Ascending aorta (tissue), 2 donors: Measurements from ENCODE around the gene TMEM187. TPM values are rescaled to one million over a fixed set of nuclear protein-coding genes. Genes with fewer than 3 reads are reported as not detected.

Experiments used
- DNase-seq, 2 donors: peaks; one replicate each; pipeline ENCODE4 v3.0.0-alpha.2; 2019; ENCODE audit warnings: low spot score in 2 of 2
- H3K27ac ChIP-seq, 2 donors: fragments of 200-600 bp; sonication (generic); one replicate each; pipeline ENCODE4 v1.5.1; 2016 to 2017; ENCODE audit warnings: mild to moderate bottlenecking in 1 of 2
- H3K27me3 ChIP-seq: fragments of 200-600 bp; sonication (generic); one replicate; pipeline ENCODE4 v1.5.1; 2017
- H3K36me3 ChIP-seq, 2 donors: fragments of 200-600 bp; sonication (generic); one replicate each; pipeline ENCODE4 v1.5.1; 2016
- H3K4me1 ChIP-seq, 2 donors: fragments of 200-600 bp; sonication (generic); one replicate each; pipeline ENCODE4 v1.5.1; 2016 to 2017; ENCODE audit warnings: mild to moderate bottlenecking in 1 of 2
- H3K4me3 ChIP-seq, 2 donors: fragments of 200-600 bp; sonication (generic); one replicate each; pipeline ENCODE4 v1.5.1; 2016 to 2017; ENCODE audit warnings: mild to moderate bottlenecking in 1 of 2
- H3K9me3 ChIP-seq, 2 donors: fragments of 200-600 bp; sonication (generic); one replicate each; pipeline ENCODE4 v1.5.1; 2016
- CTCF ChIP-seq, 3 experiments: fragments of 200-600 bp in 2 of 3; fragments of 450-650 bp in 1 of 3; sonication (generic) in 2 of 3; IDR thresholded peaks; one replicate each; pipeline ENCODE4 v1.5.1; 2016 to 2019; ENCODE audit warnings: antibody characterized with exemption in 3 of 3, mild to moderate bottlenecking in 1 of 3, moderate library complexity in 1 of 3
- intact Hi-C: fragments of 100-400 bp; cut with DNase I; formaldehyde crosslinking; loops from one replicate; pipeline ENCODE4 v1.15.1; 2023
- total RNA-seq: library from RNA; depleted of rRNA; stranded (reverse); fragments of >200 nt; gene quantifications from one replicate; pipeline ENCODE4 v1.1.0, GENCODE V29; 2016

Gene TMEM187
- total RNA-seq, 1 donor from 2014 or later: 4.4 TPM

DNA sequence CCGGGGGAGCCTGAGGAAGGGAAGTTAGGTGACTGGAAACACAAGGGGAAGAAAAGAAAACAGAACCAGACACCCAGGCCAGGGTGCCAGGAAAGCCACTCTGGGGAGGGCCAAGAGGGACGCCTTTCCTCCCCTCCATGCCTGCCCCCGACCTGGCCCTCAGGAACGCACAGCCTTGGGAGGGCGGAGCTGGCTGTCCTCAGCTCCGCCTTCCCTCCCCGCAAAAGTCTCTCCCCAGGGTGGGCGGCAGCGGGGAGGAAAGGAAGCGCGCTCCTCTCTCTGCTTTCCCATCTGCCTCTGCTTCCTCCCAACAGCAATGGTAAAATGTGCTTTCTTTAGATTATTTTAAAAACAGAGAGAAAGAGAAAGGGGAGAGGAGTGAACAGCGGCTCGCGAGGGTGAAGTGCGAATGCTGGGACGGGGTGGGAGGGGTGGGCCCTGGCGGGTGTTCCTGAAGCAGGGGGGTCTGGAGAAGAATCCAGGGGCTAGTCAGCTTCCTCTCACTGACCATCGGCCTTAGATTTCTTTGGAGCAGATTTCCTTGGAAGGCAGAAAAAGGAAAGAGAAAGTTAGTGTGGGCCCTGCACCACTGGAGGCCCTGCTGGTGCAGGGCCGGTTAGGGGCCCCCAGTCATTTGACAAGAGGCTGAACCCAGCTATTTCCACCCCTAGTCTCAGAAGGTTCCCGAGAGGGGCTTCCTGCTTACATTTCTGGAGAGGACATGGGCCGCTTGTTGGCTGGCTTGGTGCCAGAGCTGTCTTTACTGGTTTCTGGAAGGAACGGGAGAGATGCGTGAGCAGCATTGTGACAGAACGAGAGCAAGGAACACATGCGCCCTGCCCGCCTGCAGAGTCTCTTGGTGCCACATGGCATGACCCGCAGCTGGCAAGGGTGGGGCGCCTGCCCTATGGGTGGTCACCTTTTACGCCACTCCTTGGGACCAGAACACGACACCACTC, 23.4 kb upstream of the TMEM187 start:
- no peak for TF ChIP-seq CTCF (IDR thresholded peaks at IDR 0.05)
- Histone ChIP-seq H3K9me3 (no peaks in the 10 kb centered on the region), H3K4me3 (no peak overlapping the region), H3K36me3 (peaks cover 43 to 48% of the 10 kb centered on the region in 2 donors), H3K27me3 (no peaks in the 10 kb centered on the region), H3K27ac (no peak overlapping the region), H3K4me1 (peaks cover 4 to 16% of the 10 kb centered on the region in 2 donors)
- intact Hi-C loops: no loop called here
- DNase-seq: no peak

GRCh38 chrX:153950127-153950526, 22.4 kb upstream of the TMEM187 start:
- H3K4me3 ChIP-seq: no peak overlapping the region
- DNase-seq: no peak
- H3K9me3 ChIP-seq: no peaks in the 10 kb centered on the region
- peaks cover 51 to 56% of the 10 kb centered on the region in 2 donors for H3K36me3 ChIP-seq
- no peak overlapping the region for H3K27ac ChIP-seq
- H3K4me1 ChIP-seq: peaks cover 4 to 16% of the 10 kb centered on the region in 2 donors
- no peak for TF ChIP-seq CTCF (IDR thresholded peaks at IDR 0.05)
- H3K27me3 ChIP-seq: no peaks in the 10 kb centered on the region
- intact Hi-C loops: loop anchor here (5.0 to 10.0 kb wide), 2 partner anchors 435 to 993 kb away; partner anchors contain the start of gene ATP2B3

DNA sequence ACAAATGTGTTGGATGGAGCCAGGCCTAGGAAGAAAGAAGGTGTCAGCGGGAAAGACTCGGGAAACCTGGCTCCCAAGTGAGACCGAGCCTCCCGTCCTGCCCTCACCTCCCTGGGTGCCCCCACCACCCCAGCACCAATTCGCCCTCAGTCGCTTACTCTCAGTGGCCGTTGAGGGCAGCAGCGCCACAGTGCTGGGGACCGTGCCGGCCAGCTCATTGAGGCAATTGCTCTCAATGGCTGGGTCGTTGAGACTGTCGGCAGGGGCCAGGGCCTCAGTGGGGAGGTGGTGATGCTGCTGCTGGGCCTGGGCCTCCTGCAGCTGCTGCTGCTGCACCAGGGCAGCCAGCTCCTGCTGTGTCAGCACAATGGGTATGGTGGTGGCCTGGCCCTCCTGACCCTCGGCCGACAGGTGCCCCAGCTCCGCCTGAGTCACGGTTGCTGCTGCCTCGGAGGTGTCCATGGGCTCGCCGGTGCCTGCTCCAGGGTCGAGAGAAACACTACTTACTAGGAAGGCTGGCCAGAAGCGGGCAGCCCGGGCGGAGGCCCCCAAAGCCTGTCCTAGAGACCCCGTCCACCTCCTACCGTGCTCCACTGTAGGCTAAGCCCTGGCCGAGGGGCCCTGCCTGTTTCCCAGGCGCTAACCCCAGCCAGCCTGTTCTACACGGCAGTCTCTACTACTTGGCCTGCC, 20.7 kb upstream of the TMEM187 start:
- no peaks in the 10 kb centered on the region for H3K9me3 ChIP-seq
- H3K4me3 ChIP-seq: no peak overlapping the region
- no peaks in the 10 kb centered on the region for H3K27me3 ChIP-seq
- intact Hi-C loops: loop anchor here (2.0 to 10.0 kb wide), 3 partner anchors 23 to 995 kb away; partner anchors contain the start of gene ATP2B3
- peak overlapping the region in 1 of 2 donors; percentile 78 for H3K27ac ChIP-seq
- peaks cover 63 to 69% of the 10 kb centered on the region in 2 donors for H3K36me3 ChIP-seq
- H3K4me1 ChIP-seq: peaks cover 4 to 16% of the 10 kb centered on the region in 2 donors
- no peak for TF ChIP-seq CTCF (IDR thresholded peaks at IDR 0.05)
- no peak for DNase-seq

DNA sequence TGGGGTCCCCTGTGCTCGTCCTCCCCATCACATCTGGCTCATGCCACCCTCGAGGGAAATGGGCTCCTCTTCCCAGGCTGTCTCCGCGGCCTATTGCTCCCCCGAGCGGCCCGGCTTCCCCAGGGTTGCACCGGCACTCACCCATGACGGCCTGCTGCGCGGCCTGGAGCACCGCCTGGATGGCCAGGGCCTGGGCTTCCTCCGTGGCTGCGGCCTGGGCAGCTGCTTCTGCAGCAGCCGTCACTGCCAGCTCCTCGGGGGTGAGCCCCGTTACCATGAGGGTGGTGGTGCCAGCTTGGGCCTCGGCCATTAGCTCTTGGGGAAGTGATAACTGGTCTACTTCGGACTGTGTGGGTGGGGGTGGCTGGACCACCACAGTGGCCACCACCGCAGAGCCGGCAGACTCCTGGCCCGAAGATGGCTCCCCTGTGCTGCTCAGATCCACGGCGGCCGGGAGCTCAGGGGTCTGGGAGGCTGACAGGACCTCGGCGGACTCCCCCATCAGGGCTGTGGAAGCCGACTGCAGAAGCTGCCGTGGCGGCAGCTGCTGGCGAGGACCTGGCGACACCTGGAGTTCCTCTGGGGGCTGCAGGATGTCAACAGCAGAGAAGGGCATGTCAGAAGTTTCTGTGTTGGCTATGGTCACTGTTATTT, 20.1 kb upstream of the TMEM187 start:
- peaks cover 68 to 76% of the 10 kb centered on the region in 2 donors for H3K36me3 ChIP-seq
- H3K9me3 ChIP-seq: no peaks in the 10 kb centered on the region
- H3K4me3 ChIP-seq: peak overlapping the region in 1 of 2 donors; percentile 6
- no peak for TF ChIP-seq CTCF (IDR thresholded peaks at IDR 0.05)
- no peaks in the 10 kb centered on the region for H3K27me3 ChIP-seq
- H3K27ac ChIP-seq: peak overlapping the region; percentile 69 to 78
- intact Hi-C loops: loop anchor here (1.0 to 10.0 kb wide), 5 partner anchors 24 to 995 kb away; partner anchors contain the start of genes ATP2B3 and PLXNB3
- H3K4me1 ChIP-seq: peaks cover 4 to 16% of the 10 kb centered on the region in 2 donors
- DNase-seq: no peak

DNA sequence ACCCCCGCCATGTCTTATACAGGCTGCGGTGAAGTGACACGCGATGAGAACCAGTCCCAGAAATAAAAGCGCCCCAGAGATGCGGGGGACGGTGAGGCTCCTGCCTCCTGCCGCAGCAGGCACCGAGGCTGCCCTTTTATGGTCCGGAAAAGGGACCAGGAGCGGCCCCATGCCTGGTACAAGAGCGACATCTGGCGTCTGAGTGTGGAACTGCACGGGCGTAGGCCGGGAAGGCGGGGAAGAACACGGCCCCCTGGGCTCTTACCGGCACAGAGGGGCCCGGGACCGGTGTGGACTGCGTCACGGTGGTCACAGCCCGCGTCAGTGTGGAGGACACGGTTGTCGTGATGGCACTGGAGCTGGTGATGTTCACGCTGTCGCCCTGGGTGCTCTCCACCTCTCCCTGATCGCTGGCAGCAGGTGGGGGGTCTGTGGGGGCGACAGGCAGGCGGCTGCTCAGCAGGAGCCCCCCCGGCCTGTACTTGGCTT, 19.2 kb upstream of the TMEM187 start:
- peaks cover 74 to 79% of the 10 kb centered on the region in 2 donors for H3K36me3 ChIP-seq
- peak in 1 of 2 donors; percentile 89 for DNase-seq
- TF ChIP-seq CTCF (IDR thresholded peaks at IDR 0.05): peak; percentile 97 to 100 (median 99)
- peak overlapping the region; percentile 69 to 78 for H3K27ac ChIP-seq
- no peaks in the 10 kb centered on the region for H3K27me3 ChIP-seq
- H3K4me3 ChIP-seq: peak overlapping the region in 1 of 2 donors; percentile 27
- H3K4me1 ChIP-seq: peaks cover 4 to 16% of the 10 kb centered on the region in 2 donors
- intact Hi-C loops: loop anchor here (1.0 to 10.0 kb wide), 5 partner anchors 25 to 996 kb away; partner anchors contain the start of genes ATP2B3 and PLXNB3
- no peaks in the 10 kb centered on the region for H3K9me3 ChIP-seq
